Measurements from ENCODE around the gene C16orf87.

GRCh38 chr16:46862555-46863447 lies 31.8 kb upstream of the C16orf87 start:
- no peak for TF ChIP-seq POLR2A (IDR thresholded peaks at IDR 0.05; ENCODE audit: low read length)
- no peak for TF ChIP-seq BHLHE40 (IDR thresholded peaks at IDR 0.05; ENCODE audit: low read depth, low read length)
- TF ChIP-seq MYC (IDR thresholded peaks at IDR 0.05; ENCODE audit: borderline replicate concordance, low read length): no peak
- TF ChIP-seq REST (IDR thresholded peaks at IDR 0.05): no peak
- TF ChIP-seq, protein P1, sequence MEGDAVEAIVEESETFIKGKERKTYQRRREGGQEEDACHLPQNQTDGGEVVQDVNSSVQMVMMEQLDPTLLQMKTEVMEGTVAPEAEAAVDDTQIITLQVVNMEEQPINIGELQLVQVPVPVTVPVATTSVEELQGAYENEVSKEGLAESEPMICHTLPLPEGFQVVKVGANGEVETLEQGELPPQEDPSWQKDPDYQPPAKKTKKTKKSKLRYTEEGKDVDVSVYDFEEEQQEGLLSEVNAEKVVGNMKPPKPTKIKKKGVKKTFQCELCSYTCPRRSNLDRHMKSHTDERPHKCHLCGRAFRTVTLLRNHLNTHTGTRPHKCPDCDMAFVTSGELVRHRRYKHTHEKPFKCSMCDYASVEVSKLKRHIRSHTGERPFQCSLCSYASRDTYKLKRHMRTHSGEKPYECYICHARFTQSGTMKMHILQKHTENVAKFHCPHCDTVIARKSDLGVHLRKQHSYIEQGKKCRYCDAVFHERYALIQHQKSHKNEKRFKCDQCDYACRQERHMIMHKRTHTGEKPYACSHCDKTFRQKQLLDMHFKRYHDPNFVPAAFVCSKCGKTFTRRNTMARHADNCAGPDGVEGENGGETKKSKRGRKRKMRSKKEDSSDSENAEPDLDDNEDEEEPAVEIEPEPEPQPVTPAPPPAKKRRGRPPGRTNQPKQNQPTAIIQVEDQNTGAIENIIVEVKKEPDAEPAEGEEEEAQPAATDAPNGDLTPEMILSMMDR (IDR thresholded peaks at IDR 0.05): no peak
- no peak for TF ChIP-seq SREBF2 (IDR thresholded peaks at IDR 0.05)
- TF ChIP-seq CHD2 (IDR thresholded peaks at IDR 0.05; ENCODE audit: low read length, partially characterized antibody): no peak
